ENCODE results near the gene AFAP1L1. TPM values are rescaled to one million over a fixed set of nuclear protein-coding genes. Genes with fewer than 3 reads are reported as not detected.

Gene AFAP1L1
- total RNA-seq, 1 donor, result 1.1 TPM

- TF ChIP-seq, protein P1, sequence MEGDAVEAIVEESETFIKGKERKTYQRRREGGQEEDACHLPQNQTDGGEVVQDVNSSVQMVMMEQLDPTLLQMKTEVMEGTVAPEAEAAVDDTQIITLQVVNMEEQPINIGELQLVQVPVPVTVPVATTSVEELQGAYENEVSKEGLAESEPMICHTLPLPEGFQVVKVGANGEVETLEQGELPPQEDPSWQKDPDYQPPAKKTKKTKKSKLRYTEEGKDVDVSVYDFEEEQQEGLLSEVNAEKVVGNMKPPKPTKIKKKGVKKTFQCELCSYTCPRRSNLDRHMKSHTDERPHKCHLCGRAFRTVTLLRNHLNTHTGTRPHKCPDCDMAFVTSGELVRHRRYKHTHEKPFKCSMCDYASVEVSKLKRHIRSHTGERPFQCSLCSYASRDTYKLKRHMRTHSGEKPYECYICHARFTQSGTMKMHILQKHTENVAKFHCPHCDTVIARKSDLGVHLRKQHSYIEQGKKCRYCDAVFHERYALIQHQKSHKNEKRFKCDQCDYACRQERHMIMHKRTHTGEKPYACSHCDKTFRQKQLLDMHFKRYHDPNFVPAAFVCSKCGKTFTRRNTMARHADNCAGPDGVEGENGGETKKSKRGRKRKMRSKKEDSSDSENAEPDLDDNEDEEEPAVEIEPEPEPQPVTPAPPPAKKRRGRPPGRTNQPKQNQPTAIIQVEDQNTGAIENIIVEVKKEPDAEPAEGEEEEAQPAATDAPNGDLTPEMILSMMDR (IDR thresholded peaks at IDR 0.05; ENCODE audit: extremely low read depth, low read depth, low read length), result no peak
- DNase-seq (ENCODE audit: insufficient read length, low spot score, missing footprints), result peak; percentile 85
- Histone ChIP-seq H3K4me1 (ENCODE audit: insufficient read depth, low read length) (peaks cover 17% of the 10 kb centered on the region), H3K4me3 (ENCODE audit: insufficient read depth, low read length) (no peak overlapping the region), H3K79me2 (ENCODE audit: insufficient read depth, low read length) (no peaks in the 10 kb centered on the region), H3K4me2 (ENCODE audit: insufficient read depth, low read length) (no peak overlapping the region), H3K27me3 (ENCODE audit: insufficient read depth, low read length) (no peaks in the 10 kb centered on the region), H3K9me3 (ENCODE audit: low read depth, low read length) (no peaks in the 10 kb centered on the region), H4K20me1 (ENCODE audit: insufficient read depth, low read length) (peaks cover 3% of the 10 kb centered on the region), H2AFZ (ENCODE audit: low read length) (no peak overlapping the region), H3K27ac (ENCODE audit: low read depth, low read length) (no peak overlapping the region), H3K36me3 (ENCODE audit: insufficient read depth, low read length) (no peaks in the 10 kb centered on the region)
Observed at GRCh38 chr5:149257889-149258705, 13.6 kb upstream of the AFAP1L1 start.

DNA sequence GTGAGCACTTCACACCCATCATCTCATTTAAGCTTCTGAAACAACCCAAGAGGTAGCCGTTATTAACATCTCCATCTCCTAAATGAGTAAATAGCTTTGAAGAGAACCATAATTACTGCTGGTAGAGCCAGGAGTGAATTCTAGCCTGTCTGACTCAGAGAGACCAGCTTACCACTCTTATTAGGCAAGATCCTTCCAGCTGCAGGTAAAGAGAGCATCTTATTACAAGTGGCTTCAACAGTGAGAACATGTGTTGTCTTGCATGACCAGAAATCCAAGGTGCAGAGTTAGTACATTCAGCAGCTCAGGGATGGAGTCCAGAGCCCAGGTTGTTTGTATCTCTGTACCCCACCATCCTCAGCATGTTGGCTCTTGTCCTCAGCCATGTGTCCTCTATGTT lies 10.9 kb upstream of the AFAP1L1 start:
- Histone ChIP-seq H3K4me3 (ENCODE audit: insufficient read depth, low read length) (no peak overlapping the region), H3K27ac (ENCODE audit: low read depth, low read length) (no peak overlapping the region), H3K79me2 (ENCODE audit: insufficient read depth, low read length) (no peaks in the 10 kb centered on the region), H2AFZ (ENCODE audit: low read length) (no peak overlapping the region), H4K20me1 (ENCODE audit: insufficient read depth, low read length) (no peaks in the 10 kb centered on the region), H3K4me2 (ENCODE audit: insufficient read depth, low read length) (no peak overlapping the region), H3K36me3 (ENCODE audit: insufficient read depth, low read length) (no peaks in the 10 kb centered on the region), H3K27me3 (ENCODE audit: insufficient read depth, low read length) (peaks cover 7% of the 10 kb centered on the region), H3K4me1 (ENCODE audit: insufficient read depth, low read length) (peaks cover 17% of the 10 kb centered on the region), H3K9me3 (ENCODE audit: low read depth, low read length) (no peaks in the 10 kb centered on the region)
- TF ChIP-seq, protein P1 (IDR thresholded peaks at IDR 0.05; ENCODE audit: extremely low read depth, low read depth, low read length), result no peak
- DNase-seq (ENCODE audit: insufficient read length, low spot score, missing footprints), result no peak

GRCh38 chr5:149261246-149261645 lies 10.4 kb upstream of the AFAP1L1 start:
- peaks cover 16% of the 10 kb centered on the region for H3K4me1 ChIP-seq (ENCODE audit: insufficient read depth, low read length)
- H3K36me3 ChIP-seq (ENCODE audit: insufficient read depth, low read length), result no peaks in the 10 kb centered on the region
- no peak overlapping the region for H2AFZ ChIP-seq (ENCODE audit: low read length)
- H3K79me2 ChIP-seq (ENCODE audit: insufficient read depth, low read length), result no peaks in the 10 kb centered on the region
- no peaks in the 10 kb centered on the region for H4K20me1 ChIP-seq (ENCODE audit: insufficient read depth, low read length)
- no peak overlapping the region for H3K4me3 ChIP-seq (ENCODE audit: insufficient read depth, low read length)
- no peak overlapping the region for H3K27ac ChIP-seq (ENCODE audit: low read depth, low read length)
- no peak for DNase-seq (ENCODE audit: insufficient read length, low spot score, missing footprints)
- no peak overlapping the region for H3K4me2 ChIP-seq (ENCODE audit: insufficient read depth, low read length)
- peaks cover 7% of the 10 kb centered on the region for H3K27me3 ChIP-seq (ENCODE audit: insufficient read depth, low read length)
- H3K9me3 ChIP-seq (ENCODE audit: low read depth, low read length), result no peaks in the 10 kb centered on the region
- TF ChIP-seq, protein P1 (IDR thresholded peaks at IDR 0.05; ENCODE audit: extremely low read depth, low read depth, low read length), result no peak

DNA sequence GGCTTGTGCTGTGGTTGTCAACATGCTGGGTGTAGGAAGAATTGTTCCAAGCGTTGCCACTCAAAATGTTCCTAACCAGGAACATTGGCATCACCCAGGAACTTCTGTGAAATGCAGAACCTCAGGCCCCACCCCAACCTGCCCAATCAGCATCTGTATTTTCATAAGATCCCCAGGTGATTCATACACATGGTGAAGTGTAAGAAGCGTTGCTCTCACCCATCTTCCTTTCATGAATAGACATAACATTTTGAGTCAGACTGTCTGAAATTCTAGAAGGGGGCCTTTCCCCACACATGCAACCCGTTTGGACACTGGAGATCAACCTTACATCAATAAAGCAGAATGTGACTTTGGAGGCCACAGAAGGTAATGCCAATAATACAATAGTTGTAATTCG lies 9.3 kb upstream of the AFAP1L1 start:
- Histone ChIP-seq H3K4me1 (ENCODE audit: insufficient read depth, low read length) (peaks cover 5% of the 10 kb centered on the region), H3K79me2 (ENCODE audit: insufficient read depth, low read length) (no peaks in the 10 kb centered on the region), H2AFZ (ENCODE audit: low read length) (no peak overlapping the region), H3K4me3 (ENCODE audit: insufficient read depth, low read length) (no peak overlapping the region), H3K27ac (ENCODE audit: low read depth, low read length) (no peak overlapping the region), H3K36me3 (ENCODE audit: insufficient read depth, low read length) (no peaks in the 10 kb centered on the region), H3K27me3 (ENCODE audit: insufficient read depth, low read length) (peaks cover 7% of the 10 kb centered on the region), H3K4me2 (ENCODE audit: insufficient read depth, low read length) (no peak overlapping the region), H3K9me3 (ENCODE audit: low read depth, low read length) (no peaks in the 10 kb centered on the region), H4K20me1 (ENCODE audit: insufficient read depth, low read length) (no peaks in the 10 kb centered on the region)
- DNase-seq (ENCODE audit: insufficient read length, low spot score, missing footprints), result no peak
- TF ChIP-seq, protein P1 (IDR thresholded peaks at IDR 0.05; ENCODE audit: extremely low read depth, low read depth, low read length), result no peak
